Measurements from ENCODE around the gene PRR9.

Gene PRR9

GRCh38 chr1:153242160-153242559, 24.8 kb downstream of the PRR9 start:
- TF ChIP-seq GLIS3 (CRISPR knock-in tag; IDR thresholded peaks at IDR 0.05) (no peak), CSDC2 (CRISPR knock-in tag; IDR thresholded peaks at IDR 0.05) (no peak), TOX (CRISPR knock-in tag; IDR thresholded peaks at IDR 0.05; ENCODE audit: borderline replicate concordance) (no peak), ZC3H10 (CRISPR knock-in tag; IDR thresholded peaks at IDR 0.05) (no peak), CSRNP3 (CRISPR knock-in tag; IDR thresholded peaks at IDR 0.05) (no peak), ISL1 (CRISPR knock-in tag; IDR thresholded peaks at IDR 0.05) (no peak), ARNTL (CRISPR knock-in tag; IDR thresholded peaks at IDR 0.05; ENCODE audit: borderline replicate concordance, low read depth) (no peak), ZFP30 (CRISPR knock-in tag; IDR thresholded peaks at IDR 0.05) (no peak), OSR1 (CRISPR knock-in tag; IDR thresholded peaks at IDR 0.05) (no peak), PPARA (CRISPR knock-in tag; IDR thresholded peaks at IDR 0.05; ENCODE audit: borderline replicate concordance) (no peak), ZFP3 (CRISPR knock-in tag; IDR thresholded peaks at IDR 0.05) (no peak), ZNF8 (CRISPR knock-in tag; IDR thresholded peaks at IDR 0.05) (no peak), BACH2 (CRISPR knock-in tag; IDR thresholded peaks at IDR 0.05; ENCODE audit: borderline replicate concordance) (no peak), ESRRG (CRISPR knock-in tag; IDR thresholded peaks at IDR 0.05) (no peak), SNAI2 (CRISPR knock-in tag; IDR thresholded peaks at IDR 0.05) (no peak), TSHZ2 (CRISPR knock-in tag; IDR thresholded peaks at IDR 0.05) (no peak)
- TF ChIP-seq, protein P1, sequence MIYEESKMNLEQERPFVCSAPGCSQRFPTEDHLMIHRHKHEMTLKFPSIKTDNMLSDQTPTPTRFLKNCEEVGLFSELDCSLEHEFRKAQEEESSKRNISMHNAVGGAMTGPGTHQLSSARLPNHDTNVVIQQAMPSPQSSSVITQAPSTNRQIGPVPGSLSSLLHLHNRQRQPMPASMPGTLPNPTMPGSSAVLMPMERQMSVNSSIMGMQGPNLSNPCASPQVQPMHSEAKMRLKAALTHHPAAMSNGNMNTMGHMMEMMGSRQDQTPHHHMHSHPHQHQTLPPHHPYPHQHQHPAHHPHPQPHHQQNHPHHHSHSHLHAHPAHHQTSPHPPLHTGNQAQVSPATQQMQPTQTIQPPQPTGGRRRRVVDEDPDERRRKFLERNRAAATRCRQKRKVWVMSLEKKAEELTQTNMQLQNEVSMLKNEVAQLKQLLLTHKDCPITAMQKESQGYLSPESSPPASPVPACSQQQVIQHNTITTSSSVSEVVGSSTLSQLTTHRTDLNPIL (CRISPR knock-in tag; IDR thresholded peaks at IDR 0.05; ENCODE audit: low read depth), result no peak
- no peak for ATAC-seq

- TF ChIP-seq GLIS3 (CRISPR knock-in tag; IDR thresholded peaks at IDR 0.05) (no peak), ESRRG (CRISPR knock-in tag; IDR thresholded peaks at IDR 0.05) (no peak), CSRNP3 (CRISPR knock-in tag; IDR thresholded peaks at IDR 0.05) (no peak), ZNF565 (CRISPR knock-in tag; conservative IDR thresholded peaks at IDR 0.05; ENCODE audit: low read depth) (no peak), ZFP3 (CRISPR knock-in tag; IDR thresholded peaks at IDR 0.05) (no peak), OSR1 (CRISPR knock-in tag; IDR thresholded peaks at IDR 0.05) (no peak), TSHZ2 (CRISPR knock-in tag; IDR thresholded peaks at IDR 0.05) (no peak), ZC3H10 (CRISPR knock-in tag; IDR thresholded peaks at IDR 0.05) (no peak), ZNF70 (CRISPR knock-in tag; IDR thresholded peaks at IDR 0.05) (no peak), ARNTL (CRISPR knock-in tag; IDR thresholded peaks at IDR 0.05; ENCODE audit: borderline replicate concordance, low read depth) (no peak), ZFP30 (CRISPR knock-in tag; IDR thresholded peaks at IDR 0.05) (no peak), PPARA (CRISPR knock-in tag; IDR thresholded peaks at IDR 0.05; ENCODE audit: borderline replicate concordance) (no peak), CSDC2 (CRISPR knock-in tag; IDR thresholded peaks at IDR 0.05) (no peak), ISL1 (CRISPR knock-in tag; IDR thresholded peaks at IDR 0.05) (no peak), PATZ1 (CRISPR knock-in tag; IDR thresholded peaks at IDR 0.05; ENCODE audit: borderline replicate concordance) (no peak), TOX (CRISPR knock-in tag; IDR thresholded peaks at IDR 0.05; ENCODE audit: borderline replicate concordance) (no peak), POU6F1 (CRISPR knock-in tag; IDR thresholded peaks at IDR 0.05; ENCODE audit: borderline replicate concordance, low read depth) (no peak)
- TF ChIP-seq, protein P1 (CRISPR knock-in tag; IDR thresholded peaks at IDR 0.05; ENCODE audit: low read depth), result no peak
- no peak for ATAC-seq
Measured at GRCh38 chr1:153245466-153245865, 28.1 kb downstream of the PRR9 start.
